ENCODE measurements around the gene RNF166. TPM values are rescaled to one million over a fixed set of nuclear protein-coding genes. Genes with fewer than 3 reads are reported as not detected.

RNF166 gene
- total and polyA plus RNA-seq, 2 of the 13 experiments (the other 11 are each of a cell fraction or from before 2014, with no cell fraction given) = 21.4 to 23.0 TPM

- TF ChIP-seq KIAA2018 (CRISPR knock-in tag; IDR thresholded peaks at IDR 0.05; ENCODE audit: borderline replicate concordance) (no peak), MAZ (IDR thresholded peaks at IDR 0.05; ENCODE audit: borderline replicate concordance, low read depth, low read length) (no peak), MAZ (CRISPR knock-in tag; IDR thresholded peaks at IDR 0.05; ENCODE audit: low read depth) (no peak), ZNF207 (IDR thresholded peaks at IDR 0.05; ENCODE audit: borderline replicate concordance) (no peak), RAD21 (CRISPR knock-in tag; IDR thresholded peaks at IDR 0.05) (peak; percentile 57), BATF2 (CRISPR knock-in tag; IDR thresholded peaks at IDR 0.05) (no peak; the same call in 1 of the 2 replicates), KLF13 (CRISPR knock-in tag; IDR thresholded peaks at IDR 0.05) (0 out of 2 replicates have a peak, but pooled peaks have one; percentile 60), NBN (conservative IDR thresholded peaks at IDR 0.05) (no peak), NFAT5 (CRISPR knock-in tag; IDR thresholded peaks at IDR 0.05) (0 out of 2 replicates have a peak, but pooled peaks have one; percentile 6), PBX2 (CRISPR knock-in tag; IDR thresholded peaks at IDR 0.05) (no peak), PCBP2 (optimal IDR thresholded peaks at IDR 0.05; ENCODE audit: low read depth, low read length, poor library complexity, severe bottlenecking) (no peak), TCF7L2 (IDR thresholded peaks at IDR 0.05; ENCODE audit: low read depth, low read length) (no peak), ZNF333 (CRISPR knock-in tag; IDR thresholded peaks at IDR 0.05; ENCODE audit: borderline replicate concordance) (no peak; the same call in 1 of the 2 replicates), ZNF713 (CRISPR knock-in tag; IDR thresholded peaks at IDR 0.05) (0 out of 2 replicates have a peak, but pooled peaks have one; percentile 50), GATAD2A (CRISPR knock-in tag; IDR thresholded peaks at IDR 0.05) (peak; percentile 35; the same call in 1 of the 2 replicates)
Observed at GRCh38 chr16:88681084-88681680, 25.0 kb downstream of the RNF166 start (continued).
